GM23338 (cell line): ENCODE data around the gene CIRBP. TPM values are rescaled to one million over a fixed set of nuclear protein-coding genes. Genes with fewer than 3 reads are reported as not detected.

Experiments
- ATAC-seq: fragments of 200-7000 bp; cut with Tn5 transposase; 3 replicates; pipeline ENCODE4 v1.9.1; 2020
- DNase-seq: peaks from one replicate; pipeline ENCODE4 v3.0.0-alpha.2; 2015; ENCODE audit warnings: low spot score
- H2AFZ ChIP-seq: fragments of 200-600 bp; sonication (generic); 2 replicates; pipeline ENCODE4 v1.8.0; 2016; ENCODE audit warnings: antibody characterized with exemption, mild to moderate bottlenecking, moderate library complexity
- H3F3A ChIP-seq: fragments of 200-600 bp; sonication (generic); replicated peaks from 2 replicates; pipeline ENCODE4 v1.8.0; 2017; ENCODE audit warnings: antibody characterized with exemption, mixed run types, low read depth
- H3K27ac ChIP-seq: fragments of 200-600 bp; sonication (generic); 2 replicates; pipeline ENCODE4 v1.6.1; 2016; ENCODE audit warnings: low read depth
- H3K27me3 ChIP-seq: fragments of 200-600 bp; sonication (generic); 2 replicates; pipeline ENCODE4 v1.8.0; 2016; ENCODE audit warnings: mild to moderate bottlenecking, mixed run types, moderate library complexity; ENCODE audit not compliant: insufficient read depth
- H3K36me3 ChIP-seq: fragments of 200-600 bp; sonication (generic); 2 replicates; pipeline ENCODE4 v1.8.0; 2016; ENCODE audit warnings: mild to moderate bottlenecking; ENCODE audit not compliant: insufficient read depth
- H3K4me1 ChIP-seq: fragments of 200-600 bp; sonication (generic); 2 replicates; pipeline ENCODE4 v1.8.0; 2016; ENCODE audit warnings: mild to moderate bottlenecking, moderate library complexity; ENCODE audit not compliant: insufficient read depth
- H3K4me2 ChIP-seq: fragments of 200-600 bp; sonication (generic); 2 replicates; pipeline ENCODE4 v1.7.1; 2017; ENCODE audit warnings: mixed run types
- H3K4me3 ChIP-seq: fragments of 200-600 bp; sonication (generic); 2 replicates; pipeline ENCODE4 v1.6.1; 2016; ENCODE audit warnings: mixed run types
- H3K79me2 ChIP-seq: fragments of 200-600 bp; sonication (generic); replicated peaks from 2 replicates; pipeline ENCODE4 v1.8.0; 2017; ENCODE audit warnings: mild to moderate bottlenecking; ENCODE audit not compliant: insufficient read depth
- H3K9me2 ChIP-seq: fragments of 200-600 bp; sonication (generic); 2 replicates; pipeline ENCODE4 v1.8.0; 2017; ENCODE audit not compliant: insufficient read depth
- H4K20me1 ChIP-seq: fragments of 200-600 bp; sonication (generic); replicated peaks from 2 replicates; pipeline ENCODE4 v1.8.0; 2017; ENCODE audit warnings: mild to moderate bottlenecking; ENCODE audit not compliant: insufficient read depth
- H3K27ac Mint-ChIP-seq: 2 replicates; pipeline ENCODE4 v1.8.0; 2020; ENCODE audit warnings: inconsistent platforms, mild to moderate bottlenecking, moderate library complexity, mixed read lengths
- H3K27me3 Mint-ChIP-seq: 3 replicates; pipeline ENCODE4 v1.8.0; 2022; ENCODE audit warnings: low read depth, mild to moderate bottlenecking, moderate library complexity, mixed read lengths, inconsistent platforms; ENCODE audit not compliant: insufficient read depth, poor library complexity
- H3K36me3 Mint-ChIP-seq: 3 replicates; pipeline ENCODE4 v1.8.0; 2021; ENCODE audit warnings: low read depth, mild to moderate bottlenecking, inconsistent platforms, moderate library complexity, mixed read lengths
- H3K4me1 Mint-ChIP-seq: 3 replicates; pipeline ENCODE4 v1.8.0; 2020; ENCODE audit warnings: mild to moderate bottlenecking, inconsistent platforms, mixed read lengths
- H3K4me3 Mint-ChIP-seq: 3 replicates; pipeline ENCODE4 v1.8.0; 2021; ENCODE audit warnings: moderate library complexity, mild to moderate bottlenecking, inconsistent platforms, mixed read lengths
- H3K9me3 Mint-ChIP-seq: 3 replicates; pipeline ENCODE4 v1.8.0; 2020; ENCODE audit warnings: moderate library complexity, mild to moderate bottlenecking, inconsistent platforms, mixed read lengths
- ETS1 ChIP-seq: IDR thresholded peaks from 2 replicates; pipeline ENCODE4 v1.6.1; 2016; ENCODE audit warnings: antibody characterized with exemption
- EZH2phosphoT487 ChIP-seq: fragments of 200-600 bp; sonication (generic); IDR thresholded peaks from one replicate; pipeline ENCODE4 v1.8.1; 2018; ENCODE audit warnings: antibody characterized with exemption; ENCODE audit not compliant: unreplicated experiment
- JUNB ChIP-seq: IDR thresholded peaks from one replicate; pipeline ENCODE4 v1.6.1; 2016; ENCODE audit warnings: antibody characterized with exemption; ENCODE audit not compliant: unreplicated experiment
- POLR2AphosphoS5 ChIP-seq: IDR thresholded peaks from 2 replicates; pipeline ENCODE4 v1.6.1; 2016; ENCODE audit warnings: antibody characterized with exemption, low read depth
- REST ChIP-seq: IDR thresholded peaks from one replicate; pipeline ENCODE4 v1.6.1; 2018; ENCODE audit warnings: antibody characterized with exemption; ENCODE audit not compliant: unreplicated experiment
- ZNF114 ChIP-seq: fragments of 250-450 bp; sonication (Bioruptor Pico); IDR thresholded peaks from 2 replicates; pipeline ENCODE4 v1.5.0; 2020; ENCODE audit warnings: mild to moderate bottlenecking, moderate library complexity
- ZNF331 ChIP-seq: fragments of 250-450 bp; sonication (Bioruptor Pico); IDR thresholded peaks from 2 replicates; pipeline ENCODE4 v1.5.0; 2020; ENCODE audit warnings: low read depth, mild to moderate bottlenecking, moderate library complexity
- polyA plus RNA-seq: library from polyadenylated mRNA; unstranded; fragments of >200 nt; fragmentation: Nextera tagmentation; extraction: Ambion mirVana; gene quantifications from 2 replicates; pipeline ENCODE4 v1.2.1, GENCODE V29; 2016
- total RNA-seq: library from RNA; depleted of rRNA; stranded (reverse); fragments of >200 nt; shearing (Covaris generic); gene quantifications from 2 replicates; pipeline ENCODE4 v1.2.3, GENCODE V29; 2014
- TF ChIP-seq, protein P1 (sequence below): fragments of 250-450 bp; sonication (Bioruptor Pico); IDR thresholded peaks from 2 replicates; pipeline ENCODE4 v1.5.0; 2020; ENCODE audit warnings: mild to moderate bottlenecking, moderate library complexity
- TF ChIP-seq, protein P2 (sequence below), 2 experiments: fragments of 200-600 bp in 1 of 2; sonication (generic) in 1 of 2; conservative IDR thresholded peaks; 2 replicates each; pipeline versions ENCODE4 v1.5.1 to v1.6.1; 2016 to 2017; ENCODE audit warnings: antibody characterized with exemption in 2 of 2, low read depth in 2 of 2, mild to moderate bottlenecking in 2 of 2, moderate library complexity in 1 of 2

The CIRBP gene
- total and polyA plus RNA-seq, 2 experiments from 2014 or later: 153 to 202 TPM

DNA sequence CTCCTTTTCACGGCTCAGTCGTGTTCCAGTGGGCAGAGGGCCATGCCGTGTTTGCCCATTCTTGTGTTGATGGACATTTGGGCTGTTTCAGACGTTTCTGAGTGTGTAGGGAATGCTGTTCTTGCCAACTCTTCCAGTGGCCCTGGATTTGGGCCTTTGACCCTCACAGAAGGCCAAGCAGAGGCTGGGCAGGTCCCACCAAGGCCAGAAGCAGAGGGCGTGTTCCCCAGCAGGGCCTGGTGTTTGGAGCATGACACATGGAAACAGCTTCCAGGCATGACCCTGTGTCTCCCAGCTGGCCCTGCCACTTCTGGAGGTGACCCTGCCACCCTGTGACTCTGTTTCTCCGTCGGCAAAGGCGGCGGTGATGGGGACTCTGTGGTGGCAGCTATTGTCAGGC is 52.4 kb downstream of the CIRBP start (continued):
- TF ChIP-seq, protein P1, sequence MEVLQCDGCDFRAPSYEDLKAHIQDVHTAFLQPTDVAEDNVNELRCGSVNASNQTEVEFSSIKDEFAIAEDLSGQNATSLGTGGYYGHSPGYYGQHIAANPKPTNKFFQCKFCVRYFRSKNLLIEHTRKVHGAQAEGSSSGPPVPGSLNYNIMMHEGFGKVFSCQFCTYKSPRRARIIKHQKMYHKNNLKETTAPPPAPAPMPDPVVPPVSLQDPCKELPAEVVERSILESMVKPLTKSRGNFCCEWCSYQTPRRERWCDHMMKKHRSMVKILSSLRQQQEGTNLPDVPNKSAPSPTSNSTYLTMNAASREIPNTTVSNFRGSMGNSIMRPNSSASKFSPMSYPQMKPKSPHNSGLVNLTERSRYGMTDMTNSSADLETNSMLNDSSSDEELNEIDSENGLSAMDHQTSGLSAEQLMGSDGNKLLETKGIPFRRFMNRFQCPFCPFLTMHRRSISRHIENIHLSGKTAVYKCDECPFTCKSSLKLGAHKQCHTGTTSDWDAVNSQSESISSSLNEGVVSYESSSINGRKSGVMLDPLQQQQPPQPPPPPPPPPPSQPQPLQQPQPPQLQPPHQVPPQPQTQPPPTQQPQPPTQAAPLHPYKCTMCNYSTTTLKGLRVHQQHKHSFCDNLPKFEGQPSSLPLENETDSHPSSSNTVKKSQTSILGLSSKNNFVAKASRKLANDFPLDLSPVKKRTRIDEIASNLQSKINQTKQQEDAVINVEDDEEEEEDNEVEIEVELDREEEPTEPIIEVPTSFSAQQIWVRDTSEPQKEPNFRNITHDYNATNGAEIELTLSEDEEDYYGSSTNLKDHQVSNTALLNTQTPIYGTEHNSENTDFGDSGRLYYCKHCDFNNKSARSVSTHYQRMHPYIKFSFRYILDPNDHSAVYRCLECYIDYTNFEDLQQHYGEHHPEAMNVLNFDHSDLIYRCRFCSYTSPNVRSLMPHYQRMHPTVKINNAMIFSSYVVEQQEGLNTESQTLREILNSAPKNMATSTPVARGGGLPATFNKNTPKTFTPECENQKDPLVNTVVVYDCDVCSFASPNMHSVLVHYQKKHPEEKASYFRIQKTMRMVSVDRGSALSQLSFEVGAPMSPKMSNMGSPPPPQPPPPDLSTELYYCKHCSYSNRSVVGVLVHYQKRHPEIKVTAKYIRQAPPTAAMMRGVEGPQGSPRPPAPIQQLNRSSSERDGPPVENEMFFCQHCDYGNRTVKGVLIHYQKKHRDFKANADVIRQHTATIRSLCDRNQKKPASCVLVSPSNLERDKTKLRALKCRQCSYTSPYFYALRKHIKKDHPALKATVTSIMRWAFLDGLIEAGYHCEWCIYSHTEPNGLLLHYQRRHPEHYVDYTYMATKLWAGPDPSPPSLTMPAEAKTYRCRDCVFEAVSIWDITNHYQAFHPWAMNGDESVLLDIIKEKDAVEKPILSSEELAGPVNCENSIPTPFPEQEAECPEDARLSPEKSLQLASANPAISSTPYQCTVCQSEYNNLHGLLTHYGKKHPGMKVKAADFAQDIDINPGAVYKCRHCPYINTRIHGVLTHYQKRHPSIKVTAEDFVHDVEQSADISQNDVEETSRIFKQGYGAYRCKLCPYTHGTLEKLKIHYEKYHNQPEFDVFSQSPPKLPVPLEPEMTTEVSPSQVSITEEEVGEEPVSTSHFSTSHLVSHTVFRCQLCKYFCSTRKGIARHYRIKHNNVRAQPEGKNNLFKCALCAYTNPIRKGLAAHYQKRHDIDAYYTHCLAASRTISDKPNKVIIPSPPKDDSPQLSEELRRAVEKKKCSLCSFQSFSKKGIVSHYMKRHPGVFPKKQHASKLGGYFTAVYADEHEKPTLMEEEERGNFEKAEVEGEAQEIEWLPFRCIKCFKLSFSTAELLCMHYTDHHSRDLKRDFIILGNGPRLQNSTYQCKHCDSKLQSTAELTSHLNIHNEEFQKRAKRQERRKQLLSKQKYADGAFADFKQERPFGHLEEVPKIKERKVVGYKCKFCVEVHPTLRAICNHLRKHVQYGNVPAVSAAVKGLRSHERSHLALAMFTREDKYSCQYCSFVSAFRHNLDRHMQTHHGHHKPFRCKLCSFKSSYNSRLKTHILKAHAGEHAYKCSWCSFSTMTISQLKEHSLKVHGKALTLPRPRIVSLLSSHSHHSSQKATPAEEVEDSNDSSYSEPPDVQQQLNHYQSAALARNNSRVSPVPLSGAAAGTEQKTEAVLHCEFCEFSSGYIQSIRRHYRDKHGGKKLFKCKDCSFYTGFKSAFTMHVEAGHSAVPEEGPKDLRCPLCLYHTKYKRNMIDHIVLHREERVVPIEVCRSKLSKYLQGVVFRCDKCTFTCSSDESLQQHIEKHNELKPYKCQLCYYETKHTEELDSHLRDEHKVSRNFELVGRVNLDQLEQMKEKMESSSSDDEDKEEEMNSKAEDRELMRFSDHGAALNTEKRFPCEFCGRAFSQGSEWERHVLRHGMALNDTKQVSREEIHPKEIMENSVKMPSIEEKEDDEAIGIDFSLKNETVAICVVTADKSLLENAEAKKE: no peak
- TF ChIP-seq JUNB (no peak), ZNF331 (CRISPR knock-in tag) (no peak), ZNF114 (CRISPR knock-in tag) (no peak)

GRCh38 chr19:1322198-1322981 is 53.3 kb downstream of the CIRBP start:
- 0 out of 2 replicates have a peak, but pooled peaks cover 10% of the 10 kb centered on the region for H3K27me3 ChIP-seq
- no peak overlapping the region for H2AFZ ChIP-seq
- DNase-seq (no peak), ATAC-seq (no peak)
- H3K79me2 ChIP-seq: no peaks in the 10 kb centered on the region
- no peak overlapping the region for H3K4me2 ChIP-seq
- H3K4me3 Mint-ChIP-seq: no peak overlapping the region
- H3K9me3 Mint-ChIP-seq: no peaks in the 10 kb centered on the region
- H3K36me3 Mint-ChIP-seq: no peaks in the 10 kb centered on the region
- H3F3A ChIP-seq: no peaks in the 10 kb centered on the region; the same call in 1 of the 2 replicates
- H3K4me1 ChIP-seq: no peaks in the 10 kb centered on the region
- no peaks in the 10 kb centered on the region for H4K20me1 ChIP-seq
- H3K36me3 ChIP-seq: no peaks in the 10 kb centered on the region
- no peak overlapping the region for H3K4me3 ChIP-seq
- H3K27ac Mint-ChIP-seq: no peak overlapping the region
- H3K27me3 Mint-ChIP-seq: peaks cover 20% of the 10 kb centered on the region
- H3K27ac ChIP-seq: no peak overlapping the region
- H3K9me2 ChIP-seq: no peaks in the 10 kb centered on the region
- peaks cover 3% of the 10 kb centered on the region for H3K4me1 Mint-ChIP-seq
- TF ChIP-seq POLR2AphosphoS5 (no peak), JUNB (no peak), ZNF114 (CRISPR knock-in tag) (no peak), REST (no peak), ETS1 (no peak), EZH2phosphoT487 (no peak)
- TF ChIP-seq, protein P2, sequence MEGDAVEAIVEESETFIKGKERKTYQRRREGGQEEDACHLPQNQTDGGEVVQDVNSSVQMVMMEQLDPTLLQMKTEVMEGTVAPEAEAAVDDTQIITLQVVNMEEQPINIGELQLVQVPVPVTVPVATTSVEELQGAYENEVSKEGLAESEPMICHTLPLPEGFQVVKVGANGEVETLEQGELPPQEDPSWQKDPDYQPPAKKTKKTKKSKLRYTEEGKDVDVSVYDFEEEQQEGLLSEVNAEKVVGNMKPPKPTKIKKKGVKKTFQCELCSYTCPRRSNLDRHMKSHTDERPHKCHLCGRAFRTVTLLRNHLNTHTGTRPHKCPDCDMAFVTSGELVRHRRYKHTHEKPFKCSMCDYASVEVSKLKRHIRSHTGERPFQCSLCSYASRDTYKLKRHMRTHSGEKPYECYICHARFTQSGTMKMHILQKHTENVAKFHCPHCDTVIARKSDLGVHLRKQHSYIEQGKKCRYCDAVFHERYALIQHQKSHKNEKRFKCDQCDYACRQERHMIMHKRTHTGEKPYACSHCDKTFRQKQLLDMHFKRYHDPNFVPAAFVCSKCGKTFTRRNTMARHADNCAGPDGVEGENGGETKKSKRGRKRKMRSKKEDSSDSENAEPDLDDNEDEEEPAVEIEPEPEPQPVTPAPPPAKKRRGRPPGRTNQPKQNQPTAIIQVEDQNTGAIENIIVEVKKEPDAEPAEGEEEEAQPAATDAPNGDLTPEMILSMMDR (conservative IDR thresholded peaks at IDR 0.05; ENCODE audit: low read depth in 2 of 2): no peak
